Measurements from ENCODE around the gene PTH2R. TPM values are rescaled to one million over a fixed set of nuclear protein-coding genes. Genes with fewer than 3 reads are reported as not detected.
"Not testable (repeated sequence)": the region's sequence is repeated elsewhere in the genome, so short reads cannot be mapped to it uniquely, and the experiment has no call there.

The PTH2R gene
- total and polyA plus RNA-seq, 8 donors, result 0.09 to 0.42 (median 0.14) TPM; not detected in 3

GRCh38 chr2:208426412-208427045 is 19.9 kb downstream of the PTH2R start:
- no peak overlapping the region for H3K27ac ChIP-seq
- no peaks in the 10 kb centered on the region for H3K27me3 ChIP-seq
- H3K4me3 ChIP-seq, result no peak overlapping the region
- no peak for TF ChIP-seq CTCF (IDR thresholded peaks at IDR 0.05)
- H3K4me1 ChIP-seq, result no peaks in the 10 kb centered on the region
- no peak for ATAC-seq
- no peaks in the 10 kb centered on the region for H3K36me3 ChIP-seq
- intact Hi-C loops (cut with DNase I), result no loop called here
- peaks cover 0 to 4% of the 10 kb centered on the region in 2 donors for H3K9me3 ChIP-seq
- no peak for DNase-seq

GRCh38 chr2:208437755-208438154 is 31.2 kb downstream of the PTH2R start:
- no peak for TF ChIP-seq CTCF (IDR thresholded peaks at IDR 0.05)
- intact Hi-C loops (cut with DNase I), result no loop called here
- H3K36me3 ChIP-seq, result no peaks in the 10 kb centered on the region
- no peaks in the 10 kb centered on the region for H3K27me3 ChIP-seq
- no peak overlapping the region for H3K27ac ChIP-seq
- no peaks in the 10 kb centered on the region for H3K4me1 ChIP-seq
- DNase-seq (no peak), ATAC-seq (no peak)
- H3K4me3 ChIP-seq, result no peak overlapping the region
- no peaks in the 10 kb centered on the region for H3K9me3 ChIP-seq

GRCh38 chr2:208440716-208441115 is 34.1 kb downstream of the PTH2R start:
- Histone ChIP-seq H3K9me3 (no peaks in the 10 kb centered on the region), H3K4me1 (no peaks in the 10 kb centered on the region), H3K27me3 (no peaks in the 10 kb centered on the region), H3K36me3 (no peaks in the 10 kb centered on the region), H3K27ac (no peak overlapping the region), H3K4me3 (no peak overlapping the region)
- DNase-seq, result no peak
- intact Hi-C loops (cut with DNase I), result no loop called here
- TF ChIP-seq CTCF (IDR thresholded peaks at IDR 0.05), result no peak
- no peak for ATAC-seq

GRCh38 chr2:208441951-208442350 is 35.4 kb downstream of the PTH2R start:
- no peak overlapping the region for H3K4me3 ChIP-seq
- H3K9me3 ChIP-seq, result no peaks in the 10 kb centered on the region
- TF ChIP-seq CTCF (IDR thresholded peaks at IDR 0.05), result no peak
- no peaks in the 10 kb centered on the region for H3K27me3 ChIP-seq
- H3K27ac ChIP-seq, result no peak overlapping the region
- DNase-seq, result no peak
- no peaks in the 10 kb centered on the region for H3K4me1 ChIP-seq
- no peaks in the 10 kb centered on the region for H3K36me3 ChIP-seq
- no peak for ATAC-seq
- intact Hi-C loops (cut with DNase I), result no loop called here

GRCh38 chr2:208447447-208447846 is 40.9 kb downstream of the PTH2R start:
- intact Hi-C loops (cut with DNase I); ATAC-seq: not testable (repeated sequence)

GRCh38 chr2:208451061-208451460 is 44.5 kb downstream of the PTH2R start:
- intact Hi-C loops (cut with DNase I), result no loop called here
- TF ChIP-seq CTCF (IDR thresholded peaks at IDR 0.05), result no peak
- Histone ChIP-seq H3K27me3 (no peaks in the 10 kb centered on the region), H3K4me3 (no peak overlapping the region), H3K9me3 (no peaks in the 10 kb centered on the region), H3K36me3 (no peaks in the 10 kb centered on the region), H3K4me1 (no peaks in the 10 kb centered on the region), H3K27ac (no peak overlapping the region)
- DNase-seq (no peak), ATAC-seq (no peak)

More at GRCh38 chr2:208447447-208447846, 40.9 kb downstream of the PTH2R start:
- H3K36me3 ChIP-seq, H3K9me3 ChIP-seq, H3K4me3 ChIP-seq, H3K27me3 ChIP-seq, H3K27ac ChIP-seq, H3K4me1 ChIP-seq, DNase-seq: not testable (repeated sequence)
